SU-DHL-6 (cell line): Measurements from ENCODE around the gene ACSL6.

Experiments
- EZH2phosphoT487 ChIP-seq: fragments of 200-600 bp; sonication (generic), shearing (Covaris generic); conservative IDR thresholded peaks from 2 replicates; pipeline ENCODE4 v1.6.1; 2018; ENCODE audit warnings: mild to moderate bottlenecking, antibody characterized with exemption, low read length, moderate library complexity, mixed read lengths
- TF ChIP-seq, protein P1 (sequence below): fragments of 200-600 bp; sonication (generic); IDR thresholded peaks from one replicate; pipeline ENCODE4 v1.5.1; 2017; ENCODE audit warnings: antibody characterized with exemption, mild to moderate bottlenecking, low read length, moderate library complexity; ENCODE audit not compliant: insufficient read depth, poor library complexity, severe bottlenecking

DNA sequence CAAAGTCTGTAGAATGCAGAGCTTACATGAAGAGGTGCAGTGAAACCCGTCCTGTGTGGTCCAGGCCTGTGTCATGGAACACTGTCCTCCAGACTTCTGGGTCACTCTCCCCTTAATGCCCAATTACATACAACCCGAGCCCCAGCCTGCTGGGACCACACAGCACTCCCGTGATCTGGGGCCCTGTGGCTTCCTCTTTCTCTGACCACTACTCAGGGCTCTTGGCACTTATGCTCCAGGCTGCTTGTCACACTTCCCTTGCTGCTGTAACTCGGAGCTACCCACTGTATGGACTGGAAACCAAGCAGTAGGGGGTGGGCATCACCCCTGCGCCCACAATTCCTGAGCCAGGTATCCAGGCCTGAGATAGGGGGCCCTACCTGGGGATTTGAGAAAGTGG lies 38.7 kb upstream of the ACSL6 start:
- TF ChIP-seq, protein P1, sequence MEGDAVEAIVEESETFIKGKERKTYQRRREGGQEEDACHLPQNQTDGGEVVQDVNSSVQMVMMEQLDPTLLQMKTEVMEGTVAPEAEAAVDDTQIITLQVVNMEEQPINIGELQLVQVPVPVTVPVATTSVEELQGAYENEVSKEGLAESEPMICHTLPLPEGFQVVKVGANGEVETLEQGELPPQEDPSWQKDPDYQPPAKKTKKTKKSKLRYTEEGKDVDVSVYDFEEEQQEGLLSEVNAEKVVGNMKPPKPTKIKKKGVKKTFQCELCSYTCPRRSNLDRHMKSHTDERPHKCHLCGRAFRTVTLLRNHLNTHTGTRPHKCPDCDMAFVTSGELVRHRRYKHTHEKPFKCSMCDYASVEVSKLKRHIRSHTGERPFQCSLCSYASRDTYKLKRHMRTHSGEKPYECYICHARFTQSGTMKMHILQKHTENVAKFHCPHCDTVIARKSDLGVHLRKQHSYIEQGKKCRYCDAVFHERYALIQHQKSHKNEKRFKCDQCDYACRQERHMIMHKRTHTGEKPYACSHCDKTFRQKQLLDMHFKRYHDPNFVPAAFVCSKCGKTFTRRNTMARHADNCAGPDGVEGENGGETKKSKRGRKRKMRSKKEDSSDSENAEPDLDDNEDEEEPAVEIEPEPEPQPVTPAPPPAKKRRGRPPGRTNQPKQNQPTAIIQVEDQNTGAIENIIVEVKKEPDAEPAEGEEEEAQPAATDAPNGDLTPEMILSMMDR = no peak
- TF ChIP-seq EZH2phosphoT487 = no peak
